ENCODE results near the gene GRIP1. TPM values are rescaled to one million over a fixed set of nuclear protein-coding genes. Genes with fewer than 3 reads are reported as not detected.

GRIP1 gene
- total RNA-seq, 3 donors from 2014 or later (not counting 1 experiment from before 2014, with no cell fraction given), result 1.3 to 3.6 (median 1.7) TPM

DNA sequence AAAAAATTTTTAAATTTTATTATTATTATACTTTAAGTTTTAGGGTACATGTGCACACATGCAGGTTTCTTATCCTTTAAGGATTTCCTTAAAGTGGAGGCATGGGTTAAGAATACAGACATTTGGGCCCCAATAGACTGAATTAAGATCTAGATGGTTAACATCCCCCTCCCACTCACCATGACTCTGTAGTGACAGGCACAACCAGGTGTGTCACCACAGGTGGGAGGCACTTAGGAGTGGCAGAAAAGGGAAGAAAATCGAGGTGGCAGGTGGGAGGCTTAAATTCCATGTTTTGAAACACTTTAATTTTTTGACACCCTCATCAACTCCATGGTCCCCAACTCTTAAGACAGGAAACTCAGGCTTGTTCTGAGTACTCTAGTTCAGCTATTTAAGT, 37.6 kb upstream of the GRIP1 start:
- H3K4me3 ChIP-seq (ENCODE audit: low read length), result no peak overlapping the region
- 20% methylated on average over 1 of the region's 1 CpG for WGBS (ENCODE audit: insufficient coverage)
- Mint-ChIP-seq H3K27me3 (ENCODE audit: low read depth in 2 of 2) (no peaks in the 10 kb centered on the region), H3K36me3 (no peaks in the 10 kb centered on the region), H3K27ac (no peak overlapping the region), H3K4me1 (peaks cover 20 to 22% of the 10 kb centered on the region in 2 donors), H3K4me3 (no peak overlapping the region), H3K9me3 (peaks cover 0 to 3% of the 10 kb centered on the region in 2 donors)
- no peaks in the 10 kb centered on the region for H3K27me3 ChIP-seq (ENCODE audit: control insufficient read depth, insufficient read depth, low read length)
- ATAC-seq (no peak), DNase-seq (no peak)
- TF ChIP-seq, protein P1, sequence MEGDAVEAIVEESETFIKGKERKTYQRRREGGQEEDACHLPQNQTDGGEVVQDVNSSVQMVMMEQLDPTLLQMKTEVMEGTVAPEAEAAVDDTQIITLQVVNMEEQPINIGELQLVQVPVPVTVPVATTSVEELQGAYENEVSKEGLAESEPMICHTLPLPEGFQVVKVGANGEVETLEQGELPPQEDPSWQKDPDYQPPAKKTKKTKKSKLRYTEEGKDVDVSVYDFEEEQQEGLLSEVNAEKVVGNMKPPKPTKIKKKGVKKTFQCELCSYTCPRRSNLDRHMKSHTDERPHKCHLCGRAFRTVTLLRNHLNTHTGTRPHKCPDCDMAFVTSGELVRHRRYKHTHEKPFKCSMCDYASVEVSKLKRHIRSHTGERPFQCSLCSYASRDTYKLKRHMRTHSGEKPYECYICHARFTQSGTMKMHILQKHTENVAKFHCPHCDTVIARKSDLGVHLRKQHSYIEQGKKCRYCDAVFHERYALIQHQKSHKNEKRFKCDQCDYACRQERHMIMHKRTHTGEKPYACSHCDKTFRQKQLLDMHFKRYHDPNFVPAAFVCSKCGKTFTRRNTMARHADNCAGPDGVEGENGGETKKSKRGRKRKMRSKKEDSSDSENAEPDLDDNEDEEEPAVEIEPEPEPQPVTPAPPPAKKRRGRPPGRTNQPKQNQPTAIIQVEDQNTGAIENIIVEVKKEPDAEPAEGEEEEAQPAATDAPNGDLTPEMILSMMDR (IDR thresholded peaks at IDR 0.05), result no peak
- intact Hi-C loops (cut with micrococcal nuclease), result no loop called here
- H3K36me3 ChIP-seq (ENCODE audit: control insufficient read depth, insufficient read depth, low read length), result no peaks in the 10 kb centered on the region
- peaks cover 4% of the 10 kb centered on the region for H3K4me1 ChIP-seq (ENCODE audit: control insufficient read depth, insufficient read depth, low read length)
- H3K27ac ChIP-seq (ENCODE audit: low read length), result no peak overlapping the region
- H3K9me3 ChIP-seq (ENCODE audit: control insufficient read depth, insufficient read depth, low read length), result no peaks in the 10 kb centered on the region

DNA sequence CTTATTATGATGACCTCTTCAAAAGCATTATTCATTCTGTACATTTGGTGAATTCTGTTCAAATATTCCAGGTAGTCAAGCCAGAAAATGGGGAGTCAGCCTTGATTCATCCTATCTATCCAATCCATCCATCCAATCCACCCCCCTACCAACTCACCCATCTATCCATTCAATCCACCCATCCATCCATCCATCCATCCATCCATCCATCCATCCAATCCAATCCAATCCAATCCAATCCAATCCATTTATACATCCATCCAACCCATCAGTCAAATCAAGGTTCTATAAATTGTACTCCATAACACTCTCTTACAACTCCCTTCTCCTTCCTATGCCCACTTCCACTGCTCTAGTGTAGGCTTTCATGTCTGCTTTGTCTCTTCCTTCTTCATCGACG, 35.8 kb upstream of the GRIP1 start:
- Histone ChIP-seq H3K4me1 (ENCODE audit: control insufficient read depth, insufficient read depth, low read length) (peaks cover 4% of the 10 kb centered on the region), H3K27me3 (ENCODE audit: control insufficient read depth, insufficient read depth, low read length) (no peaks in the 10 kb centered on the region), H3K4me3 (ENCODE audit: low read length) (no peak overlapping the region), H3K9me3 (ENCODE audit: control insufficient read depth, insufficient read depth, low read length) (no peaks in the 10 kb centered on the region), H3K36me3 (ENCODE audit: control insufficient read depth, insufficient read depth, low read length) (no peaks in the 10 kb centered on the region), H3K27ac (ENCODE audit: low read length) (no peak overlapping the region)
- Mint-ChIP-seq H3K9me3 (peaks cover 0 to 3% of the 10 kb centered on the region in 2 donors), H3K4me1 (peaks cover 20 to 22% of the 10 kb centered on the region in 2 donors), H3K4me3 (peak overlapping the region; percentile 43), H3K27ac (peak overlapping the region; percentile 11 to 80), H3K36me3 (no peaks in the 10 kb centered on the region), H3K27me3 (ENCODE audit: low read depth in 2 of 2) (no peaks in the 10 kb centered on the region)
- DNase-seq (no peak), ATAC-seq (no peak)
- intact Hi-C loops (cut with micrococcal nuclease), result no loop called here
- WGBS (ENCODE audit: insufficient coverage), result 93% methylated on average over 2 of the region's 2 CpGs
- TF ChIP-seq, protein P1 (IDR thresholded peaks at IDR 0.05), result no peak

DNA sequence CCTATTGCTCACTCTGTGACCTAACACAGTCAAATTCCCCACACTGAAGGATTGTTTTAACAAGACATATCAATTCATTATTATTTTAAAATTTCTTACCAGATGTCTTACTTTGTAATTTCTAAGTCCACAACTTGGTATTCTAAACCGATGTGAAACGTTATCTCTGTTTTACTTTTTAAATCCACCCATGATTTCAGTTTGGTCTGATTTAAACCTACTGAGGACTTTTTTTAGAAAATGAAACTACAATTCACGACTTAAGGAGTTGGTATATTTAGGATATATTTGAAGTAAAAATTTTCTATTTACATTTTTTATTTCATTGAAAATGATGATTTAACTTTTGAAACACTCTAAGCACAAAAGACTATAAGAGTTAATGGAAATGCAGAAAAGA, 35.1 kb upstream of the GRIP1 start:
- peak overlapping the region; percentile 49 for H3K4me3 ChIP-seq (ENCODE audit: low read length)
- H3K9me3 Mint-ChIP-seq, result peaks cover 0 to 3% of the 10 kb centered on the region in 2 donors
- no peaks in the 10 kb centered on the region for H3K9me3 ChIP-seq (ENCODE audit: control insufficient read depth, insufficient read depth, low read length)
- TF ChIP-seq, protein P1 (IDR thresholded peaks at IDR 0.05), result no peak
- H3K27ac Mint-ChIP-seq, result peak overlapping the region; percentile 80 to 84
- H3K36me3 ChIP-seq (ENCODE audit: control insufficient read depth, insufficient read depth, low read length), result no peaks in the 10 kb centered on the region
- H3K4me3 Mint-ChIP-seq, result peak overlapping the region; percentile 78
- ATAC-seq (peak in 2 of 3 donors; percentile 33 to 34), DNase-seq (peak in 1 of 2 donors; percentile 18)
- H3K4me1 Mint-ChIP-seq, result peaks cover 20 to 22% of the 10 kb centered on the region in 2 donors
- no peaks in the 10 kb centered on the region for H3K36me3 Mint-ChIP-seq
- H3K27ac ChIP-seq (ENCODE audit: low read length), result peak overlapping the region; percentile 56
- intact Hi-C loops (cut with micrococcal nuclease), result no loop called here
- WGBS (ENCODE audit: insufficient coverage), result 0% methylated on average over 2 of the region's 3 CpGs
- H3K27me3 Mint-ChIP-seq (ENCODE audit: low read depth in 2 of 2), result no peaks in the 10 kb centered on the region
- H3K4me1 ChIP-seq (ENCODE audit: control insufficient read depth, insufficient read depth, low read length), result peaks cover 4% of the 10 kb centered on the region
- H3K27me3 ChIP-seq (ENCODE audit: control insufficient read depth, insufficient read depth, low read length), result no peaks in the 10 kb centered on the region

DNA sequence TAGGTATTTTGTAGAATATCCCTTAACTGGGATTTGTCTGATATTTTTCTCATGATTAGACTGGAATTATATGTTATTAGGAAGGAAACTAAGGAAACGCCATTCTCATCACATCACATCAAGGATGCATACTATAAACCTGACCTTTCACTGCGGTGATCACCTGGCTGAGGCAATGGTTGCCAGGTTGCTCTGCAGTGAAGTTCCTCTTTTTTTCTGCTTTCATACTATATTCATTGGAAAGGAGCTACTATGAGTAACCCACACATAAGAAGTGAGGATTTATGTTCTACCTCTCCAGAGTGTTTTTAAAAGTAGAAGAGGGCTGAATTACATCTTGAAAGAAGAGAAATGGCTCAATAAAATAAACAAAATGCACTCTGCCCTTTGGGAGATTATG, 31.0 kb upstream of the GRIP1 start:
- intact Hi-C loops (cut with micrococcal nuclease), result no loop called here
- Mint-ChIP-seq H3K4me3 (no peak overlapping the region), H3K4me1 (peaks cover 18 to 20% of the 10 kb centered on the region in 2 donors), H3K27ac (no peak overlapping the region), H3K9me3 (peaks cover 0 to 2% of the 10 kb centered on the region in 2 donors), H3K27me3 (ENCODE audit: low read depth in 2 of 2) (peaks cover 10 to 12% of the 10 kb centered on the region in 2 donors), H3K36me3 (no peaks in the 10 kb centered on the region)
- H3K4me1 ChIP-seq (ENCODE audit: control insufficient read depth, insufficient read depth, low read length), result peaks cover 4% of the 10 kb centered on the region
- DNase-seq (no peak), ATAC-seq (no peak)
- no peak overlapping the region for H3K4me3 ChIP-seq (ENCODE audit: low read length)
- H3K9me3 ChIP-seq (ENCODE audit: control insufficient read depth, insufficient read depth, low read length), result no peaks in the 10 kb centered on the region
- no peaks in the 10 kb centered on the region for H3K36me3 ChIP-seq (ENCODE audit: control insufficient read depth, insufficient read depth, low read length)
- TF ChIP-seq, protein P1 (IDR thresholded peaks at IDR 0.05), result no peak
- H3K27ac ChIP-seq (ENCODE audit: low read length), result no peak overlapping the region
- no peaks in the 10 kb centered on the region for H3K27me3 ChIP-seq (ENCODE audit: control insufficient read depth, insufficient read depth, low read length)
- WGBS (ENCODE audit: insufficient coverage), result 35% methylated on average over 2 of the region's 2 CpGs

All from natural killer cell (primary cell).